Mucosa of gallbladder (tissue), 1 donor: ENCODE measurements around the gene FOLR1. TPM values are rescaled to one million over a fixed set of nuclear protein-coding genes. Genes with fewer than 3 reads are reported as not detected.

Source experiments
- total RNA-seq: library from RNA; stranded (reverse); gene quantifications from one replicate; pipeline ENCODE4 v1.2.1, GENCODE V29; 2021
- donor health status: DM: no; HTN: no; CAD: no.

The FOLR1 gene
- total RNA-seq, 1 donor from 2014 or later: 7.0 TPM

Other genes starting within 250 kb of the FOLR1 start
- gene IL18BP, start 193.2 kb upstream of the FOLR1 start, total RNA-seq: 10.6 TPM
- gene NUMA1, start 111.6 kb upstream of the FOLR1 start, total RNA-seq: 261 TPM
- 12.9 TPM for gene LRRC51, start 111.3 kb upstream of the FOLR1 start, total RNA-seq
- 81.7 TPM for gene LAMTOR1, start 88.8 kb upstream of the FOLR1 start, total RNA-seq
- not detected for gene TOMT, start 86.2 kb upstream of the FOLR1 start, total RNA-seq
- 33.3 TPM for gene ANAPC15, start 79.4 kb upstream of the FOLR1 start, total RNA-seq
- 0.26 TPM for gene FOLR3, start 56.4 kb upstream of the FOLR1 start, total RNA-seq
- 18.9 TPM for gene FOLR2, start 24.7 kb downstream of the FOLR1 start, total RNA-seq
- gene INPPL1, start 32.6 kb downstream of the FOLR1 start, total RNA-seq: 225 TPM
- 0.14 TPM for gene PHOX2A, start 52.0 kb downstream of the FOLR1 start, total RNA-seq
- 21.6 TPM for gene CLPB, start 242.4 kb downstream of the FOLR1 start, total RNA-seq